Activated CD8-positive, alpha-beta T cell treated with anti-CD3 and anti-CD28 coated beads for 36 hours (primary cell): ENCODE data around the gene LRFN3. TPM values are rescaled to one million over a fixed set of nuclear protein-coding genes. Genes with fewer than 3 reads are reported as not detected.
"Not testable (repeated sequence)": the region's sequence is repeated elsewhere in the genome, so short reads cannot be mapped to it uniquely, and the experiment has no call there.

Source experiments
- ATAC-seq: fragments of 200-7000 bp; cut with Tn5 transposase; one replicate; pipeline ENCODE4 v1.10.0; 2021; ENCODE audit warnings: mild to moderate bottlenecking, moderate library complexity
- CTCF ChIA-PET: fragments of 350-600 bp; sonication (Branson Sonifier 250); formaldehyde crosslinking; loops from one replicate; lab custom pipeline; 2021; ENCODE audit warnings: antibody characterized with exemption; lab: Charles Lee
- POLR2A ChIA-PET: fragments of 350-600 bp; sonication (Branson Sonifier 250); formaldehyde crosslinking; loops from one replicate; lab custom pipeline; 2021; ENCODE audit warnings: antibody characterized with exemption; lab: Charles Lee
- DNase-seq: peaks from one replicate; pipeline ENCODE4 v3.0.0-alpha.2; 2020
- H3K27ac Mint-ChIP-seq: one replicate; pipeline ENCODE4 v1.8.0; 2021; ENCODE audit warnings: mild to moderate bottlenecking, mixed read lengths
- H3K27me3 Mint-ChIP-seq: one replicate; pipeline ENCODE4 v1.8.0; 2021; ENCODE audit warnings: mixed read lengths
- H3K36me3 Mint-ChIP-seq: one replicate; pipeline ENCODE4 v1.8.0; 2021; ENCODE audit warnings: low read depth, mixed read lengths
- H3K4me1 Mint-ChIP-seq: one replicate; pipeline ENCODE4 v1.8.0; 2021; ENCODE audit warnings: low read depth, mixed read lengths
- H3K4me3 Mint-ChIP-seq: one replicate; pipeline ENCODE4 v1.8.0; 2021; ENCODE audit warnings: mild to moderate bottlenecking, moderate library complexity, mixed read lengths
- H3K9me3 Mint-ChIP-seq: one replicate; pipeline ENCODE4 v1.8.0; 2021; ENCODE audit warnings: mixed read lengths
- intact Hi-C: fragments of 100-400 bp; cut with micrococcal nuclease; formaldehyde crosslinking; loops from one replicate; pipeline ENCODE4 v1.10.0; 2022
- total RNA-seq, 2 experiments: library from RNA; stranded (reverse); gene quantifications; one replicate each; pipeline ENCODE4 v1.2.3, GENCODE V29; 2021
- TF ChIP-seq, protein P1 (sequence below): fragments of 200-600 bp; IDR thresholded peaks from one replicate; pipeline ENCODE4 v1.8.0; 2022; ENCODE audit warnings: antibody characterized with exemption, mild to moderate bottlenecking

Gene LRFN3
- total RNA-seq, 2 experiments from 2014 or later: 4.8 to 6.6 TPM

DNA sequence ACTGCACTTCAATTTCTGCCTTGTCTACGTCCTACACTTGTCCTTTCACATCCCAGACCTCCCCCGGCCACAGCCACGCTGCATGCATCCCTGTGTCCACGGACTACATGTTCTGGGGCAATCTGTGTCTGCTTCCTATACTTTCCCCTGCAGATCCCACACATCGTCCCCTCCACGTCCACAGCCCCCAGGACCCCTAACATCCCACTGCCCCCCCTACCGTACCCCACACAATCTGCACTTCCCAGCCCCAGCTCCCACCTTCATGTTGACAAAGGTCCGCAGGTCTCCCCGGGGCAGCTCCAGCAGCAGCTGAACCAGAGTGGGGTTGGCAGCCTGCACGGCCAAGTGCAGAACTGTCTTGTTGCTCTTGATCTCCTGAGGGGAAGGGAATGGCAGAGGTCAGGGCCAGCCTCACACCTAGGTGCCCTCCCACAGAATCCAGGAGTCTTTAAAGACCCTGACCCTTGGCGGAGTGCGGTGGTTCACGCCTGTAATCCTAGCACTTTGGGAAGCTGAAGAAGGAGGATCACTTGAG is 46.0 kb upstream of the LRFN3 start:
- ChIA-PET POLR2A (interaction anchor here (1.0 kb wide), 1 partner anchor 26 kb away, joined by 3 read pairs; no protein-coding TSS in a partner anchor), CTCF (no interaction called here)
- no peak overlapping the region for H3K4me3 Mint-ChIP-seq
- TF ChIP-seq, protein P1, sequence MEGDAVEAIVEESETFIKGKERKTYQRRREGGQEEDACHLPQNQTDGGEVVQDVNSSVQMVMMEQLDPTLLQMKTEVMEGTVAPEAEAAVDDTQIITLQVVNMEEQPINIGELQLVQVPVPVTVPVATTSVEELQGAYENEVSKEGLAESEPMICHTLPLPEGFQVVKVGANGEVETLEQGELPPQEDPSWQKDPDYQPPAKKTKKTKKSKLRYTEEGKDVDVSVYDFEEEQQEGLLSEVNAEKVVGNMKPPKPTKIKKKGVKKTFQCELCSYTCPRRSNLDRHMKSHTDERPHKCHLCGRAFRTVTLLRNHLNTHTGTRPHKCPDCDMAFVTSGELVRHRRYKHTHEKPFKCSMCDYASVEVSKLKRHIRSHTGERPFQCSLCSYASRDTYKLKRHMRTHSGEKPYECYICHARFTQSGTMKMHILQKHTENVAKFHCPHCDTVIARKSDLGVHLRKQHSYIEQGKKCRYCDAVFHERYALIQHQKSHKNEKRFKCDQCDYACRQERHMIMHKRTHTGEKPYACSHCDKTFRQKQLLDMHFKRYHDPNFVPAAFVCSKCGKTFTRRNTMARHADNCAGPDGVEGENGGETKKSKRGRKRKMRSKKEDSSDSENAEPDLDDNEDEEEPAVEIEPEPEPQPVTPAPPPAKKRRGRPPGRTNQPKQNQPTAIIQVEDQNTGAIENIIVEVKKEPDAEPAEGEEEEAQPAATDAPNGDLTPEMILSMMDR: no peak
- H3K27ac Mint-ChIP-seq: no peak overlapping the region
- intact Hi-C loops: no loop called here
- peaks cover 74% of the 10 kb centered on the region for H3K36me3 Mint-ChIP-seq
- peaks cover 16% of the 10 kb centered on the region for H3K4me1 Mint-ChIP-seq
- no peak for DNase-seq
- no peaks in the 10 kb centered on the region for H3K27me3 Mint-ChIP-seq
- no peaks in the 10 kb centered on the region for H3K9me3 Mint-ChIP-seq
- no peak for ATAC-seq

DNA sequence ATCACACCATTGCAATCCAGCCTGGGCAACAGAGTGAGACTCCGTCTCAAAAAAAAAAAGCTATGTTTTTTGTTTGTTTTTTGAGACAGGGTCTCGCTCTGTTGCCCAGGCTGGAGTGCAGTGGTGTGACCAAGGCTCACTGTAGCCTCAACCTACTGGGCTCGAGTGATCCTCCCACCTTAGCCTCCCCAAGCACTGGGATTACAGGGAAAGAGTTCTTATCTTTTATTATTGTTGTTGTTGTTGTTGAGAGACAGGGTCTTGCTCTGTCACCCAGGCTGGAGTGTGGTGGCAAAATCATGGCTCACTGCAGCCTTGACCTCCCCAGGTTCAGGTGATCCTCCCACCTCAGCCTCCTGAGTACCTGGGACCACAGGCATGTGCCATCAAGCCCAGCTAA is 44.4 kb upstream of the LRFN3 start:
- H3K27ac Mint-ChIP-seq, ATAC-seq, H3K4me3 Mint-ChIP-seq, H3K9me3 Mint-ChIP-seq, intact Hi-C loops, DNase-seq, H3K27me3 Mint-ChIP-seq, CTCF ChIA-PET: not testable (repeated sequence)
- Mint-ChIP-seq H3K4me1 (peaks cover 22% of the 10 kb centered on the region), H3K36me3 (peaks cover 82% of the 10 kb centered on the region)
- POLR2A ChIA-PET: interaction anchor here (0.9 kb wide), 1 partner anchor 12 kb away, joined by 3 read pairs; no protein-coding TSS in a partner anchor

DNA sequence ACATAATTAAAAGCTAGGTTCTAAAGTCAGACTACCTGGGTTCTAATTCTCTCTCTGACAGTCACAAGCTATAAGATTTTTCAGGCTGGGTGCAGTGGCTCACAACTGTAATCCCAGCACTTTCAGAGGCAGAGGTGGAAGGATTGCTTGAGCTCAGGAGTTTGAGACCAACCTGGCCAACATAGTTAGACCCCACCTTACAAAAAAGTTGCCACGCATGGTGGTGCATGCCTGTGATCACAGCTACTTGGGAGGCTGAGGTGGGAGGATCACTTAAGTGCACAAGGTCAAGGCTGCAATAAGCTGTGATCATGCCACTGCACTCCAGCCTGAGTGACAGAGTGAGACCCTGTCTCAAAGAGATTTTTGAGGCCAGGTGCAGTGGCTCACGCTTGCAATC is 41.8 kb upstream of the LRFN3 start:
- no peak for DNase-seq
- Mint-ChIP-seq H3K9me3 (no peaks in the 10 kb centered on the region), H3K27me3 (no peaks in the 10 kb centered on the region), H3K27ac (no peak overlapping the region), H3K36me3 (peaks cover 83% of the 10 kb centered on the region), H3K4me3 (no peak overlapping the region), H3K4me1 (peaks cover 28% of the 10 kb centered on the region)
- CTCF ChIA-PET: interaction anchor here (0.7 to 1.0 kb wide), 3 partner anchors 9 to 37 kb away, joined by 3 to 7 read pairs (median 4); no protein-coding TSS in a partner anchor
- intact Hi-C loops: no loop called here
- TF ChIP-seq, protein P1: no peak
- no peak for ATAC-seq
- POLR2A ChIA-PET: interaction anchor here (0.7 to 1.6 kb wide), 2 partner anchors 9 to 11 kb away, joined by 3 to 4 read pairs; no protein-coding TSS in a partner anchor

DNA sequence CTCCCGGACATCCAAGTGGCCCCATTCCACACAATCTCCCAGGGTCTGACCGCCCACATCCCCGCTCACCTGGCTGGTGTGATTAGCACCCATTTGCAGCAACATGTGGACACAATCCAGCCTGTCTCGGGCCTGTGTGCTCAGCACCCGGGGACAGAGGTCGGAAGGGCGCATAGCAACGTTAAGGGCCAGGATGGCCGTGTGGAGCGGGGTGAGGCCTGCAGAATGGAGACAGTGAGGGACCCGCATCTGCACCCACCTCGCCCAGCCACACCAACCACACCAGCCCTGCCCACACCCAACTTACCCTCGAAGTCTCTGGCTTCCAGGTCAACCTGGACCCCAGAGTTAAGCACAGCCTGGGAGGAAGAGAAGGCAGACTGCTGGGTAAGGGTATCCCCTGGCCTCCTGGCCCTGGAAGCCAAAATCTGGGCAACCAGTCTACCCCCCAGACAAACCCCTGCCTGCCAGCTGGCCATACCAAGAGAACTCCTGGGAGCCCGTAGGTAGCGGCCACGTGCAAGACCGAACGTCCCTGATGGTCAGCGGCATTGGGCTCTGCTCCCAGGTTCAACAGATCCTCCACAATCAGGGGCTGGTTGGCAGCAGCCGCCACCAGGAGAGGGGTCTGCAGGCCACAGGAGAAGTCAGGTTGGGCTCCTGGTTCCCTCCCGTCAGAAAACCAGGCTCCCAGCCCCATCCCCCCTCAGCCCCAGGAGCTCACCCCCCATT is 40.1 kb upstream of the LRFN3 start:
- ChIA-PET POLR2A (interaction anchor here (3.1 kb wide), 1 partner anchor 11 kb away, joined by 24 read pairs; no protein-coding TSS in a partner anchor), CTCF (no interaction called here)
- H3K4me3 Mint-ChIP-seq: peak overlapping the region; percentile 86
- ATAC-seq (no peak), DNase-seq (no peak)
- peak overlapping the region; percentile 54 for H3K27ac Mint-ChIP-seq
- intact Hi-C loops: no loop called here
- no peaks in the 10 kb centered on the region for H3K9me3 Mint-ChIP-seq
- TF ChIP-seq, protein P1: no peak
- peaks cover 27% of the 10 kb centered on the region for H3K4me1 Mint-ChIP-seq
- peaks cover 69% of the 10 kb centered on the region for H3K36me3 Mint-ChIP-seq
- no peaks in the 10 kb centered on the region for H3K27me3 Mint-ChIP-seq

DNA sequence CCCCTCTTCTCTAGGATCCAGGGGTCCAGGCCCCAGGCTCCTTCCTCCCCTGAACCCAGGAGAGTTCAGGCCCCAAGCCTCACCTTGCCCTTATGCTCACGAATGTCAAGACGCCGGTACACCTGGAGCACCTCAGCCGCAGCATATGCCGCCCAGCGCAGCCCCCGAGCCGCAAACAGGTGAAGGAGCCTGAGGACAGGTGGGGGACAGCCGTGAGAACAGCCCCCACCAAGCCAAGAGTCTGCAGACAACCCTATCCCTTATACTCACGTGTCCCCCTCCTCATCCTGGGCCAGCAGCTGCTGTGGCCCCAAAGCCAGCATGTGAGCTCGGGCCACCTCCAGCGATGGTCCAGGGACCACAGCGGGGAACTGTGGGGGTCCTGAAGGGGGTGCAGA is 39.5 kb upstream of the LRFN3 start:
- Mint-ChIP-seq H3K27ac (peak overlapping the region; percentile 25), H3K4me3 (peak overlapping the region; percentile 86), H3K36me3 (peaks cover 67% of the 10 kb centered on the region), H3K9me3 (no peaks in the 10 kb centered on the region), H3K27me3 (no peaks in the 10 kb centered on the region), H3K4me1 (peaks cover 29% of the 10 kb centered on the region)
- TF ChIP-seq, protein P1: no peak
- ChIA-PET CTCF (no interaction called here), POLR2A (interaction anchor here (0.7 to 3.1 kb wide), 2 partner anchors 12 to 63 kb away, joined by 3 to 24 read pairs; no protein-coding TSS in a partner anchor)
- DNase-seq: no peak
- intact Hi-C loops: no loop called here
- no peak for ATAC-seq
